ENCODE results near the gene EHF.

- TF ChIP-seq CTCF (IDR thresholded peaks at IDR 0.05): no peak
- no peak for TF ChIP-seq POLR2A (IDR thresholded peaks at IDR 0.05)
Measured at GRCh38 chr11:34668583-34669053, 47.7 kb downstream of the EHF start.
